ENCODE results near the gene CDH8. TPM values are rescaled to one million over a fixed set of nuclear protein-coding genes. Genes with fewer than 3 reads are reported as not detected.
"Not testable (repeated sequence)": the region's sequence is repeated elsewhere in the genome, so short reads cannot be mapped to it uniquely, and the experiment has no call there.

Gene CDH8
- total and polyA plus RNA-seq, 8 donors, result 0.05 to 0.20 (median 0.15) TPM; not detected in 4

- H3K27ac ChIP-seq, result no peak overlapping the region
- WGBS, 2 donors, result 31 to 42% methylated on average over 2 of the region's 2 CpGs
- no peaks in the 10 kb centered on the region for H3K4me1 ChIP-seq
- TF ChIP-seq CTCF (IDR thresholded peaks at IDR 0.05), result no peak
- no peaks in the 10 kb centered on the region for H3K36me3 ChIP-seq
- H3K27me3 ChIP-seq, result no peaks in the 10 kb centered on the region
- DNase-seq, result no peak
- H3K9me3 ChIP-seq, result no peaks in the 10 kb centered on the region
- H3K4me3 ChIP-seq, result no peak overlapping the region
- FAIRE-seq, result no peak
- ATAC-seq, result no peak
- intact Hi-C loops (cut with DNase I), result no loop called here
Measured at GRCh38 chr16:61798741-61799140, 237.5 kb downstream of the CDH8 start.

GRCh38 chr16:61797961-61798507 is 238.2 kb downstream of the CDH8 start:
- FAIRE-seq (no peak), ATAC-seq (no peak), DNase-seq (no peak)
- no peak overlapping the region for H3K4me3 ChIP-seq
- H3K9me3 ChIP-seq, result no peaks in the 10 kb centered on the region
- H3K36me3 ChIP-seq, result no peaks in the 10 kb centered on the region
- no peak overlapping the region for H3K27ac ChIP-seq
- 67 to 75% methylated on average over 1 of the region's 1 CpG for WGBS, 2 donors
- no peaks in the 10 kb centered on the region for H3K4me1 ChIP-seq
- TF ChIP-seq CTCF (IDR thresholded peaks at IDR 0.05), result no peak
- H3K27me3 ChIP-seq, result no peaks in the 10 kb centered on the region
- intact Hi-C loops (cut with DNase I), result no loop called here

- H3K27me3 ChIP-seq, result no peaks in the 10 kb centered on the region
- no peaks in the 10 kb centered on the region for H3K4me1 ChIP-seq
- H3K9me3 ChIP-seq, result no peaks in the 10 kb centered on the region
- WGBS, 2 donors, result 20 to 29% methylated on average over 3 of the region's 3 CpGs
- intact Hi-C loops (cut with DNase I), result no loop called here
- no peak overlapping the region for H3K27ac ChIP-seq
- FAIRE-seq (no peak), ATAC-seq (no peak), DNase-seq (no peak)
- H3K36me3 ChIP-seq, result no peaks in the 10 kb centered on the region
- no peak overlapping the region for H3K4me3 ChIP-seq
- TF ChIP-seq CTCF (IDR thresholded peaks at IDR 0.05), result no peak
Measured at GRCh38 chr16:61797296-61797795, 238.9 kb downstream of the CDH8 start.

- no peaks in the 10 kb centered on the region for H3K36me3 ChIP-seq
- FAIRE-seq, result no peak
- H3K9me3 ChIP-seq, result no peaks in the 10 kb centered on the region
- WGBS, 2 donors, result 67 to 77% methylated on average over 4 of the region's 4 CpGs
- intact Hi-C loops (cut with DNase I), result no loop called here
- no peak overlapping the region for H3K4me3 ChIP-seq
- H3K4me1 ChIP-seq, result no peaks in the 10 kb centered on the region
- no peak overlapping the region for H3K27ac ChIP-seq
- no peaks in the 10 kb centered on the region for H3K27me3 ChIP-seq
- no peak for ATAC-seq
- TF ChIP-seq CTCF (IDR thresholded peaks at IDR 0.05), result no peak
- no peak for DNase-seq
Measured at GRCh38 chr16:61792194-61792909, 243.9 kb downstream of the CDH8 start.

GRCh38 chr16:61791464-61791863 is 244.8 kb downstream of the CDH8 start:
- H3K9me3 ChIP-seq, result no peaks in the 10 kb centered on the region
- ATAC-seq (no peak), DNase-seq (no peak), FAIRE-seq (no peak)
- intact Hi-C loops (cut with DNase I), result no loop called here
- TF ChIP-seq CTCF (IDR thresholded peaks at IDR 0.05), result no peak
- H3K4me1 ChIP-seq, result no peaks in the 10 kb centered on the region
- H3K27ac ChIP-seq, result no peak overlapping the region
- H3K36me3 ChIP-seq, result no peaks in the 10 kb centered on the region
- H3K4me3 ChIP-seq, result no peak overlapping the region
- H3K27me3 ChIP-seq, result no peaks in the 10 kb centered on the region
- 40 to 49% methylated on average over 2 of the region's 2 CpGs for WGBS, 2 donors

GRCh38 chr16:61781855-61782254 is 254.4 kb downstream of the CDH8 start:
- intact Hi-C loops (cut with DNase I); H3K27me3 ChIP-seq; ATAC-seq; H3K4me3 ChIP-seq; H3K4me1 ChIP-seq; H3K9me3 ChIP-seq; DNase-seq; H3K27ac ChIP-seq; FAIRE-seq; H3K36me3 ChIP-seq: not testable (repeated sequence)
- 83 to 92% methylated on average over 15 to 16 of the region's 16 CpGs for WGBS, 2 donors

All from pancreas (tissue), 10 donors.